Liver (tissue), 3 donors: ENCODE results near the gene GRK5.

Source experiments
- ATF3 ChIP-seq: IDR thresholded peaks from 2 replicates; pipeline ENCODE4 v1.6.1; 2016; ENCODE audit warnings: antibody characterized with exemption
- CTCF ChIP-seq: fragments of 150-350 bp; IDR thresholded peaks from 2 replicates; pipeline ENCODE4 v1.5.1; 2017; ENCODE audit warnings: improper control_type of control experiment, low read depth, low read length; ENCODE audit not compliant: missing input control
- MAX ChIP-seq: IDR thresholded peaks from 2 replicates; pipeline ENCODE4 v1.6.1; 2016; ENCODE audit warnings: antibody characterized with exemption
- REST ChIP-seq: IDR thresholded peaks from 2 replicates; pipeline ENCODE4 v1.6.1; 2016; ENCODE audit warnings: antibody characterized with exemption, mild to moderate bottlenecking
- TAF1 ChIP-seq: conservative IDR thresholded peaks from 2 replicates; pipeline ENCODE4 v1.6.1; 2016; ENCODE audit warnings: antibody characterized with exemption, mild to moderate bottlenecking
- donor health status: healthy.
- donor health status: healthy.

- TF ChIP-seq ATF3 (peak; percentile 62), CTCF (no peak), MAX (peak; percentile 66), REST (peak; percentile 62), TAF1 (no peak)
Measured at GRCh38 chr10:119350502-119351097, 143.2 kb downstream of the GRK5 start.
